Astrocyte of the spinal cord (primary cell): ENCODE results near the gene PCBP3.
A peak's percentile ranks its signal among the peaks of the same experiment; 100 is the strongest.
"Not testable (repeated sequence)": the region's sequence is repeated elsewhere in the genome, so short reads cannot be mapped to it uniquely, and the experiment has no call there.

Experiments
- DNase-seq: peaks from one replicate; pipeline ENCODE4 v3.0.0; 2011; ENCODE audit warnings: low read depth, low spot score
- H3K4me3 ChIP-seq: 2 replicates; pipeline ENCODE4 v1.5.1; 2011; ENCODE audit warnings: low read depth, mild to moderate bottlenecking, low read length, moderate library complexity
- CTCF ChIP-seq: IDR thresholded peaks from 2 replicates; pipeline ENCODE4 v1.5.1; 2012; ENCODE audit warnings: low read depth, mild to moderate bottlenecking, low read length, inconsistent platforms
- in situ Hi-C: cut with HindIII; loops from 2 replicates; pipeline ENCODE4 v1.10.0; 2017; ENCODE audit warnings: low sequenced_read_pairs

PCBP3 gene

GRCh38 chr21:45950740-45951515, 307.4 kb downstream of the PCBP3 start:
- TF ChIP-seq CTCF = no peak
- DNase-seq = peak; percentile 37

GRCh38 chr21:45951676-45952075, 308.2 kb downstream of the PCBP3 start:
- no peak overlapping the region for H3K4me3 ChIP-seq
- in situ Hi-C loops = no loop called here
- DNase-seq = no peak

More at GRCh38 chr21:45950740-45951515, 307.4 kb downstream of the PCBP3 start:
- H3K4me3 ChIP-seq = no peak overlapping the region
- in situ Hi-C loops = no loop called here

GRCh38 chr21:45952527-45952926, 309.0 kb downstream of the PCBP3 start:
- DNase-seq, in situ Hi-C loops, H3K4me3 ChIP-seq: not testable (repeated sequence)

More at GRCh38 chr21:45951676-45952075, 308.2 kb downstream of the PCBP3 start:
- no peak for TF ChIP-seq CTCF

GRCh38 chr21:45952974-45953373, 309.4 kb downstream of the PCBP3 start:
- no peak overlapping the region for H3K4me3 ChIP-seq
- in situ Hi-C loops = no loop called here
- no peak for TF ChIP-seq CTCF
- DNase-seq = no peak

- H3K4me3 ChIP-seq = no peak overlapping the region
- no peak for DNase-seq
- TF ChIP-seq CTCF = peak; percentile 15
- in situ Hi-C loops = no loop called here
These were observed 310.7 kb downstream of the PCBP3 start for GRCh38 chr21:45954261-45954660.

- in situ Hi-C loops = no loop called here
- H3K4me3 ChIP-seq = no peak overlapping the region
- no peak for TF ChIP-seq CTCF
- no peak for DNase-seq
These were observed 311.4 kb downstream of the PCBP3 start for GRCh38 chr21:45954921-45955320.

GRCh38 chr21:45957551-45957950, 314.0 kb downstream of the PCBP3 start:
- DNase-seq = no peak
- no peak for TF ChIP-seq CTCF
- in situ Hi-C loops = no loop called here
- no peak overlapping the region for H3K4me3 ChIP-seq
